ENCODE measurements around the gene CERS5.

DNA sequence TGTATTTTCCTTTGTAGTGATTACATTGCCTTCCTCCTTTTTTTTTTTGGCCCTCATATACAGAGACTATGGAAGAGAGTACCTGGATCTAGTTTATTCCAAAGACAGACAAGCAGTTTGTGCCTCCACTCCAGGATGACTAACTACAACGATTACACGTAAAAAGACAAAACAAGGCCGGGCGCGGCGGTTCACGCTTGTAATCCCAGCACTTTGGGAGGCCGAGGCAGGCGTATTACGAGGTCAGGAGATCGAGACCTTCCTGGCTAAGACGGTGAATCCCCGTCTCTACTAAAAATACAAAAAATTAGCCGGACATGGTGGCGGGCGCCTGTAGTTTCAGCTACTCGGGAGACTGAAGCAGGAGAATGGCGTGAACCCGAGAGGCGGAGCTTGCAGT lies 2.2 kb downstream of the CERS5 start:
- TF ChIP-seq, protein P1, sequence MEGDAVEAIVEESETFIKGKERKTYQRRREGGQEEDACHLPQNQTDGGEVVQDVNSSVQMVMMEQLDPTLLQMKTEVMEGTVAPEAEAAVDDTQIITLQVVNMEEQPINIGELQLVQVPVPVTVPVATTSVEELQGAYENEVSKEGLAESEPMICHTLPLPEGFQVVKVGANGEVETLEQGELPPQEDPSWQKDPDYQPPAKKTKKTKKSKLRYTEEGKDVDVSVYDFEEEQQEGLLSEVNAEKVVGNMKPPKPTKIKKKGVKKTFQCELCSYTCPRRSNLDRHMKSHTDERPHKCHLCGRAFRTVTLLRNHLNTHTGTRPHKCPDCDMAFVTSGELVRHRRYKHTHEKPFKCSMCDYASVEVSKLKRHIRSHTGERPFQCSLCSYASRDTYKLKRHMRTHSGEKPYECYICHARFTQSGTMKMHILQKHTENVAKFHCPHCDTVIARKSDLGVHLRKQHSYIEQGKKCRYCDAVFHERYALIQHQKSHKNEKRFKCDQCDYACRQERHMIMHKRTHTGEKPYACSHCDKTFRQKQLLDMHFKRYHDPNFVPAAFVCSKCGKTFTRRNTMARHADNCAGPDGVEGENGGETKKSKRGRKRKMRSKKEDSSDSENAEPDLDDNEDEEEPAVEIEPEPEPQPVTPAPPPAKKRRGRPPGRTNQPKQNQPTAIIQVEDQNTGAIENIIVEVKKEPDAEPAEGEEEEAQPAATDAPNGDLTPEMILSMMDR (conservative IDR thresholded peaks at IDR 0.05; ENCODE audit: low read length): no peak
- TF ChIP-seq EZH2phosphoT487 (IDR thresholded peaks at IDR 0.05; ENCODE audit: borderline replicate concordance, low read depth, low read length): no peak
